ENCODE results near the gene CR1L. TPM values are rescaled to one million over a fixed set of nuclear protein-coding genes. Genes with fewer than 3 reads are reported as not detected.

CR1L gene
- total and polyA plus RNA-seq, 9 of the 15 experiments (the other 6 are each of a cell fraction or from before 2014, with no cell fraction given): 10.1 to 74.8 (median 34.3) TPM

- TF ChIP-seq HCFC1 (IDR thresholded peaks at IDR 0.05; ENCODE audit: low read depth, low read length): no peak; the same call in 1 of the 2 replicates
- no peak for TF ChIP-seq ZNF512 (tag; IDR thresholded peaks at IDR 0.05)
- TF ChIP-seq BMI1 (IDR thresholded peaks at IDR 0.05; ENCODE audit: low read length): no peak
- no peak for TF ChIP-seq MAFK (IDR thresholded peaks at IDR 0.05; ENCODE audit: low read length)
- peak; percentile 56 for TF ChIP-seq POLR2B (IDR thresholded peaks at IDR 0.05; ENCODE audit: low read depth, partially characterized antibody)
- no peak for TF ChIP-seq THRA (IDR thresholded peaks at IDR 0.05)
- no peak for TF ChIP-seq ZBTB49 (CRISPR knock-in tag; IDR thresholded peaks at IDR 0.05; ENCODE audit: borderline replicate concordance)
- peak; percentile 53 for TF ChIP-seq STAT5A (IDR thresholded peaks at IDR 0.05; ENCODE audit: borderline replicate concordance, low read length)
- TF ChIP-seq MEIS2 (IDR thresholded peaks at IDR 0.05; ENCODE audit: partially characterized antibody): no peak
- no peak for TF ChIP-seq BRD4 (IDR thresholded peaks at IDR 0.05)
- TF ChIP-seq DLX4 (CRISPR knock-in tag; IDR thresholded peaks at IDR 0.05): no peak
- TF ChIP-seq OTX1 (CRISPR knock-in tag; IDR thresholded peaks at IDR 0.05): 0 out of 2 replicates have a peak, but pooled peaks have one; percentile 56
- TF ChIP-seq ZNF143 (CRISPR knock-in tag; IDR thresholded peaks at IDR 0.05): no peak
- no peak for TF ChIP-seq RFX7 (CRISPR knock-in tag; IDR thresholded peaks at IDR 0.05)
- no peak for TF ChIP-seq PHB (CRISPR knock-in tag; IDR thresholded peaks at IDR 0.05)
- TF ChIP-seq IRF9 (tag; IDR thresholded peaks at IDR 0.05): no peak
- TF ChIP-seq ZBTB43 (CRISPR knock-in tag; IDR thresholded peaks at IDR 0.05): no peak
- no peak for TF ChIP-seq ZNF408 (CRISPR knock-in tag; IDR thresholded peaks at IDR 0.05; ENCODE audit: low read depth)
- TF ChIP-seq NELFE (IDR thresholded peaks at IDR 0.05; ENCODE audit: insufficient read depth, insufficient read length): no peak
- no peak for TF ChIP-seq RAD21 (CRISPR knock-in tag; conservative IDR thresholded peaks at IDR 0.05 in 1 of 2, IDR thresholded peaks at IDR 0.05 in 1 of 2)
Measured at GRCh38 chr1:207747627-207748492, 102.9 kb downstream of the CR1L start (continued).

Data from K562 (cell line).